Measurements from ENCODE around the gene OLFM2. TPM values are rescaled to one million over a fixed set of nuclear protein-coding genes. Genes with fewer than 3 reads are reported as not detected.
"Not testable (repeated sequence)": the region's sequence is repeated elsewhere in the genome, so short reads cannot be mapped to it uniquely, and the experiment has no call there.

The OLFM2 gene
- total RNA-seq, 3 donors from 2014 or later: 1.4 to 5.7 (median 1.9) TPM

DNA sequence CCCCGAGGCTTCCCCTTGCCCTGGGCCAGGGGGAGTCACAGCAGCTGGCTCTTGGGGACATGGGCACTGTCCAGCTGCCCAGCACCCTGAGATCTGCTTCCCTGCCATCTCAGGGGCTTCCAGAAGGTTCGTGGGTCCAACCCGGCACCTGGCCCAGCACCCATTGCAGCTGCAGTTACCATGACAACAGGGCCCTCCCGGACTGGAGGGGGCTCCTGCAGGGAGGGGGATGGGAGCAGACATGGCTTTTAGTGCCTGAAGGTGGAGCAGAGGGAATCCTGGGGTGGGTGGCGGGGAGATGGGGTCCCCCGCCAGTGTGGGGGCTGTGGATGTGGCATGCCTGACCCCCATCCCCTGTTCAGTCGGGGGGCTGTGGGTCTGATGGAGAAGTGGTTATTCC is 86.5 kb downstream of the OLFM2 start:
- intact Hi-C loops (cut with DNase I, micrococcal nuclease): no loop called here
- ATAC-seq: no peak
- no peaks in the 10 kb centered on the region for H3K9me3 ChIP-seq
- no peaks in the 10 kb centered on the region for H3K4me1 ChIP-seq (ENCODE audit: low read depth)
- TF ChIP-seq, protein P1, sequence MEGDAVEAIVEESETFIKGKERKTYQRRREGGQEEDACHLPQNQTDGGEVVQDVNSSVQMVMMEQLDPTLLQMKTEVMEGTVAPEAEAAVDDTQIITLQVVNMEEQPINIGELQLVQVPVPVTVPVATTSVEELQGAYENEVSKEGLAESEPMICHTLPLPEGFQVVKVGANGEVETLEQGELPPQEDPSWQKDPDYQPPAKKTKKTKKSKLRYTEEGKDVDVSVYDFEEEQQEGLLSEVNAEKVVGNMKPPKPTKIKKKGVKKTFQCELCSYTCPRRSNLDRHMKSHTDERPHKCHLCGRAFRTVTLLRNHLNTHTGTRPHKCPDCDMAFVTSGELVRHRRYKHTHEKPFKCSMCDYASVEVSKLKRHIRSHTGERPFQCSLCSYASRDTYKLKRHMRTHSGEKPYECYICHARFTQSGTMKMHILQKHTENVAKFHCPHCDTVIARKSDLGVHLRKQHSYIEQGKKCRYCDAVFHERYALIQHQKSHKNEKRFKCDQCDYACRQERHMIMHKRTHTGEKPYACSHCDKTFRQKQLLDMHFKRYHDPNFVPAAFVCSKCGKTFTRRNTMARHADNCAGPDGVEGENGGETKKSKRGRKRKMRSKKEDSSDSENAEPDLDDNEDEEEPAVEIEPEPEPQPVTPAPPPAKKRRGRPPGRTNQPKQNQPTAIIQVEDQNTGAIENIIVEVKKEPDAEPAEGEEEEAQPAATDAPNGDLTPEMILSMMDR (IDR thresholded peaks at IDR 0.05): no peak
- no peak overlapping the region for H3K4me3 ChIP-seq
- DNase-seq: no peak
- H3K36me3 ChIP-seq (ENCODE audit: low read depth): no peaks in the 10 kb centered on the region

DNA sequence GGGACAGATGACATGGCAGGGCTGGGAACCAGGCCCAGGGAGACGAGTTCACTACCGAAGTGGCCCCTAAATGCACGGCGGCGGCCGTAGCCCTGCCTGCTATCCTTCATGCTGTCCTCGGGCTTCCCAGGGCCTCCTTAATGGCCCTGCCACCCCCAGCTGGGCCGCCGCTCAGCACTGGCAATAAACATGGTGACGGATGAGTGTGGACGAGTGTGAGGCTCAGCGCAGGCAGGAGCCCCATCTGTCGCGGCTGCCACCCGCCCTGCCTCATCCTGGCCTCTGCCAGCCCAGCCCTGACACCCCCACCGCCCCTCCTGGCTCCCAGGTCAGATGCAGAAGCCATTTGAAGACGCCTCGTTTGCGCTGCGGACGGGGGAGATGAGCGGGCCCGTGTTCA is 87.6 kb downstream of the OLFM2 start:
- H3K4me3 ChIP-seq: no peak overlapping the region
- H3K36me3 ChIP-seq (ENCODE audit: low read depth): no peaks in the 10 kb centered on the region
- intact Hi-C loops (cut with DNase I, micrococcal nuclease): no loop called here
- no peak for ATAC-seq
- peaks cover 1% of the 10 kb centered on the region for H3K9me3 ChIP-seq
- DNase-seq: no peak
- TF ChIP-seq, protein P1 (IDR thresholded peaks at IDR 0.05): no peak
- H3K4me1 ChIP-seq (ENCODE audit: low read depth): no peaks in the 10 kb centered on the region

DNA sequence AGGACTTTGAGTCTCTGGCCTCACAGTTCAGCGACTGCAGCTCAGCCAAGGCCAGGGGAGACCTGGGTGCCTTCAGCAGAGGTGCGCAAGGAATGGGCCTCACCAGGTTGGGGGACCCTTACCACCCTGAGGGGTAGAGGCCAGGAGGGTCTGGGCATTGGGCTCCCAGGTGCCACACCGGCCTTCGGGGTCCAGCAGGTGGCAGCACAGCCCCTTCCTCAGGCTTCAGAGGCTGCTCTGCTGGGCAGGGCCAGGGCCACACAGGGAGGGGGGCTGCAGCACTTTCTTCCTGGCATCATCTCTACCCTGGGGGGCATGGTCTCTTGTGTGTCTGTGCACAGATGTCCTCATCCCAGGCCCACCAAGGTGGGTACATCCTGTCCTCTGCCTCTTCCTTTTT is 88.3 kb downstream of the OLFM2 start:
- Histone ChIP-seq H3K4me3 (no peak overlapping the region), H3K4me1 (ENCODE audit: low read depth) (no peaks in the 10 kb centered on the region), H3K9me3 (peaks cover 4% of the 10 kb centered on the region), H3K36me3 (ENCODE audit: low read depth) (no peaks in the 10 kb centered on the region)
- TF ChIP-seq, protein P1 (IDR thresholded peaks at IDR 0.05): no peak
- intact Hi-C loops (cut with DNase I, micrococcal nuclease): no loop called here
- peak; percentile 33 for ATAC-seq
- DNase-seq: peak in 1 of 3 donors; percentile 18

DNA sequence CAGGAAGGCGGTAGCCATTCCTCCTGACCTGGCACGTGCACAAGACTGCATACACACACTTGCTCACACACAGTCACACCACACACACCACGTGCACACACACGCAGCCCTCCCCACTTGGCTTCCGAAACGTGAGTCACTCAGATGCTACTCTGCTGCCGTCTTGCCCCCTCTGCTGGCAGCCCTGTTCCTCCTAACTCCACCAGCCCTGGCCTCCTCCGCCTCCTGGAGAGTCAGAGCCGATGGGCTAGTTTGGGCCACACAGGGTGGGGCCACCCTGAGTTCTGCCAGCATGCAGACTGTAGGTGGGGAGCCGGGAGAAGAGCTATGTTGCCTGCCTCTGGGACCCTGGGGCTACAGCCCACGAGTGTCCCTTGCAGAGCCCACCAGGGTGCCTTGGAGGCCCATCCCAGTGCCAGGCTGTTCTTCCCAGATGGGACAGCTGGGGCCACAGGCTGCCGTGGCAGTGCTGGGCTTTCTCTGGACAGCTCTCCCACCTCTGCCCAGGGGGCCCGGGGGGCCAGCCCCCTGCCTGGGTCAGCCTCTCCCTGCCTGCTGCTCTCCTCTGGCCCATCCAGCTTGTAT is 89.1 kb downstream of the OLFM2 start:
- Histone ChIP-seq H3K36me3 (ENCODE audit: low read depth) (no peaks in the 10 kb centered on the region), H3K4me3 (no peak overlapping the region), H3K4me1 (ENCODE audit: low read depth) (no peaks in the 10 kb centered on the region), H3K9me3 (peaks cover 4% of the 10 kb centered on the region)
- TF ChIP-seq, protein P1 (IDR thresholded peaks at IDR 0.05): no peak
- ATAC-seq (peak; percentile 57), DNase-seq (peak in 1 of 3 donors; percentile 37)
- intact Hi-C loops (cut with DNase I, micrococcal nuclease): no loop called here

DNA sequence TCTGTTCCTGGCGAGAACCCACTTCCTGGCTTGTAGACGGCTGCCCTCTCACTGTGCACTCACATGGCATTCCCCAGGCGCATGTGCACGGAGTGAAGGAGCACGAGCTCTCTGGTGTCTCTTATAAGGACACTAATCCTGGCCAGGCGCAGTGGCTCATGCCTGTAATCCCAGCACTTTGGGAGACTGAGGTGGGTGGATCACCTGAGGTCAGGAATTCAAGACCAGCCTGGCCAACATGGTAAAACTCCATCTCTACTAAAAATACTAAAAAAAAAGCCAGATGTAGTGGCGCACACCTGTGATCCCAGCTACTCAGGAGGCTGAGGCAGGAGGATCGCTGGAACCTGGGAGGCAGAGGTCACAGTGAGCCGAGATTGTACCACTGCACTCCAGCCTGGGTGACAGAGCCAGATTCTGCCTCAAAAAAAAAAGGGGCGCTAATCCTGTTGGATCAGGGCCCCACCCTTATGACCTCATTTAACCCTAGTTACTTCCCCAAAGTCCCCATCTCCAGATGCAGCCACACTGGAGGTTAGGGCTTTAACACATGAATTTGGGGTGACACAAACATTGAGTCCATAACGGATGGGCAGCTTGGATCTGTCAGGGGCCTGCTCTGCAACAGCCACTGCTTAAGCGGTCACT is 92.6 kb downstream of the OLFM2 start:
- intact Hi-C loops (cut with DNase I, micrococcal nuclease); H3K4me3 ChIP-seq; H3K36me3 ChIP-seq (ENCODE audit: low read depth); H3K9me3 ChIP-seq; H3K4me1 ChIP-seq (ENCODE audit: low read depth); DNase-seq; ATAC-seq: not testable (repeated sequence)

DNA sequence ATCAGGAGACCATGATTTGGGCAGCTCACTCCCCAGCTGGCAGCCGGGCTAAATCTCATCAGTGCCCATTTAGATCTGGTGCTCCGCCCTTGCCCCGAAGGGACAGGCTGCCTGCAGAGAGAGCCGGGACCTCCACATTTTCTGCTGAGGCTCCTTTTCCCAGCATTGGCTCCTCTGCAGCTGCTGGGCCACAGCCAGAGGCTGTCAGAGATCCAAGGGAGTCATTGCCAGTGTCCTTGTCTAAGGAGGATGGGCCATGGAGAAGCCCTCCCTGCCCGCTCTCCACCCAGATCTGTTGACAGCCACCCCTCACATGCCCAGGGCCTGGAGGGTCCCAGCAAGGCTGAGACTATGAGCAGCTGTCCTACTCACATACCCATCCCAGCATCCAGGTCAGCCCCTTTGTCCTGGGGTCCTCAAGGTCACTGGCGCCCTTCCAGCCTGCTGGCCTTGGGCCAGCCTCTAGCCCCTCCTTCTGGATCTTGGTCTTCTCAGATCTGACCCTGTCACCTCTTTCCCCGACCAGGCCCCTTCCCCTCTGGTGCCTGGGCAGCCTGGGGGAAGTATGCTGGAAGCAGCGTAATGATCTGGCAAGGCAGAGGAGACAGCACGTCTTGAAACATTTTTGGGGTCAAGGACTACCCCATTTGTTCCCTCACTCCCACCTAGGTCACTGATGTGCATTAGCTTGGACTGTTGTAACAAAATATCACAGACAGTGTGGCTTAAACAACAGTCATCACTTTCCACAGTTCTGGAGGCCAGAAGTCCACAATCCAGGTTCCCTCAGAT is 93.3 kb downstream of the OLFM2 start:
- H3K4me1 ChIP-seq (ENCODE audit: low read depth): no peaks in the 10 kb centered on the region
- TF ChIP-seq, protein P1 (IDR thresholded peaks at IDR 0.05): no peak
- DNase-seq: no peak
- intact Hi-C loops (cut with DNase I, micrococcal nuclease): no loop called here
- ATAC-seq: no peak
- H3K4me3 ChIP-seq: no peak overlapping the region
- no peaks in the 10 kb centered on the region for H3K36me3 ChIP-seq (ENCODE audit: low read depth)
- peaks cover 4% of the 10 kb centered on the region for H3K9me3 ChIP-seq

Data from mucosa of descending colon (tissue), 3 donors.